OCI-LY7 (cell line): ENCODE measurements around the gene ZNF148. TPM values are rescaled to one million over a fixed set of nuclear protein-coding genes. Genes with fewer than 3 reads are reported as not detected.

Experiments
- BruUV-seq: library from RNA; stranded (reverse); fragments of 400-500 nt; replicated peaks from 2 replicates; lab custom pipeline; 2021; lab: Mats Ljungman, UMichigan
- CTCF ChIA-PET: fragments of 300-600 bp; sonication (Branson Sonifier 250); formaldehyde crosslinking; loops from one replicate; lab custom pipeline; 2022; ENCODE audit warnings: antibody characterized with exemption; ENCODE audit not compliant: unreplicated experiment; lab: Charles Lee
- POLR2A ChIA-PET: fragments of 300-600 bp; sonication (Branson Sonifier 250); formaldehyde crosslinking; loops from one replicate; lab custom pipeline; 2022; ENCODE audit warnings: antibody characterized with exemption; lab: Charles Lee
- DNase-seq: peaks from one replicate; pipeline ENCODE4 v3.0.0-alpha.2; 2015; ENCODE audit warnings: low spot score
- H2AFZ ChIP-seq: fragments of 200-600 bp; sonication (generic), shearing (Covaris generic); 2 replicates; pipeline ENCODE4 v1.6.1; 2014; ENCODE audit warnings: mild to moderate bottlenecking, antibody characterized with exemption, low read length, moderate library complexity
- H3K27ac ChIP-seq: fragments of 200-600 bp; sonication (generic); 2 replicates; pipeline ENCODE4 v1.5.1; 2014; ENCODE audit warnings: mixed run types, low read depth, mild to moderate bottlenecking, moderate library complexity, low read length, inconsistent platforms; ENCODE audit not compliant: poor library complexity, severe bottlenecking
- H3K36me3 ChIP-seq: fragments of 200-600 bp; sonication (generic); 2 replicates; pipeline ENCODE4 v1.6.1; 2014; ENCODE audit warnings: mild to moderate bottlenecking, antibody characterized with exemption, low read length, moderate library complexity, mixed read lengths; ENCODE audit not compliant: insufficient read depth
- H3K4me1 ChIP-seq: fragments of 200-600 bp; sonication (generic); 2 replicates; pipeline ENCODE4 v1.5.1; 2014; ENCODE audit warnings: mild to moderate bottlenecking, low read length; ENCODE audit not compliant: insufficient read depth, poor library complexity, severe bottlenecking
- H3K4me2 ChIP-seq: fragments of 200-600 bp; sonication (generic); 2 replicates; pipeline ENCODE4 v1.6.1; 2014; ENCODE audit warnings: mild to moderate bottlenecking, low read length
- H3K4me3 ChIP-seq: fragments of 200-600 bp; sonication (generic); 2 replicates; pipeline ENCODE4 v1.5.1; 2014; ENCODE audit warnings: mild to moderate bottlenecking, low read depth, low read length; ENCODE audit not compliant: poor library complexity, severe bottlenecking
- H3K79me2 ChIP-seq: fragments of 200-600 bp; sonication (generic); 2 replicates; pipeline ENCODE4 v1.6.1; 2016; ENCODE audit warnings: low read depth, mild to moderate bottlenecking, low read length, moderate library complexity, mixed read lengths; ENCODE audit not compliant: insufficient read depth
- H3K9me2 ChIP-seq: fragments of 200-600 bp; sonication (generic); 2 replicates; pipeline ENCODE4 v1.6.1; 2016; ENCODE audit warnings: mild to moderate bottlenecking, low read length, mixed read lengths; ENCODE audit not compliant: insufficient read depth
- H3K9me3 ChIP-seq: fragments of 200-600 bp; sonication (generic); 2 replicates; pipeline ENCODE4 v1.6.1; 2014; ENCODE audit warnings: mild to moderate bottlenecking, mixed run types, low read length, mixed read lengths
- H4K20me1 ChIP-seq: fragments of 200-600 bp; sonication (generic); 2 replicates; pipeline ENCODE4 v1.6.1; 2014; ENCODE audit warnings: mild to moderate bottlenecking, antibody characterized with exemption, low read length, moderate library complexity, mixed read lengths; ENCODE audit not compliant: insufficient read depth
- EZH2phosphoT487 ChIP-seq: fragments of 200-600 bp; sonication (generic); IDR thresholded peaks from 2 replicates; pipeline ENCODE4 v1.6.1; 2018; ENCODE audit warnings: low read depth, borderline replicate concordance, mild to moderate bottlenecking, mixed run types, antibody characterized with exemption, low read length, moderate library complexity, mixed read lengths
- intact Hi-C: fragments of 100-400 bp; cut with micrococcal nuclease; formaldehyde crosslinking; loops from one replicate; pipeline ENCODE4 v1.10.0; 2022; ENCODE audit not compliant: unreplicated experiment
- total RNA-seq, 2 experiments: library from RNA; depleted of rRNA in 1 of 2; stranded (reverse); fragments of >200 nt in 1 of 2; shearing (Covaris generic) in 1 of 2; gene quantifications; 2 replicates each; pipeline ENCODE4 v1.2.3, GENCODE V29; 2014 to 2022
- TF ChIP-seq, protein P1 (sequence below): fragments of 200-600 bp; sonication (generic); conservative IDR thresholded peaks from 2 replicates; pipeline ENCODE4 v1.5.1; 2014; ENCODE audit warnings: mild to moderate bottlenecking, antibody characterized with exemption, low read length, moderate library complexity, mixed read lengths

The ZNF148 gene
- total RNA-seq, 2 experiments from 2014 or later: 19.8 to 35.4 TPM

DNA sequence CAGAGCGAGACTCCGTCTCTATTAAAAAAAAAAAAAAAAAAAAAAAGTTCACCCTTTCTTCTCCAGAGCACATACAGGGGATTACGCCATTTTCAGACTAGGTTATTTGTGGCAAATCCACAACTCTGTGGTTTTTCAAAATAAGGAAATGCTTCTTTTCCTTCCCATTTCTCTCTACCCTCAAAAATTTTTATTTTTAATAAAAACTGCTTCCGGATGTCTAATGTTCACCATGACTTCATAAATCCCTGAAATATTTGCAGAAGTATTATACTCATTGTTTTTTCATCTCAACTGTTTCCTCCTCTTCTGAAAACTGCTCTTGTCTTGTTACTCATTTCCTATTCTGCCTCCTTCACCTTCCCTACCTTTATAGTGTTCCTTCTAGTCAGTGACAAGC is 117.6 kb downstream of the ZNF148 start:
- POLR2A ChIA-PET: interaction anchor here (0.6 to 0.7 kb wide), 2 partner anchors 16 to 200 kb away, joined by 4 to 5 read pairs; no protein-coding TSS in a partner anchor
- H3K36me3 ChIP-seq: peaks cover 16% of the 10 kb centered on the region
- TF ChIP-seq, protein P1, sequence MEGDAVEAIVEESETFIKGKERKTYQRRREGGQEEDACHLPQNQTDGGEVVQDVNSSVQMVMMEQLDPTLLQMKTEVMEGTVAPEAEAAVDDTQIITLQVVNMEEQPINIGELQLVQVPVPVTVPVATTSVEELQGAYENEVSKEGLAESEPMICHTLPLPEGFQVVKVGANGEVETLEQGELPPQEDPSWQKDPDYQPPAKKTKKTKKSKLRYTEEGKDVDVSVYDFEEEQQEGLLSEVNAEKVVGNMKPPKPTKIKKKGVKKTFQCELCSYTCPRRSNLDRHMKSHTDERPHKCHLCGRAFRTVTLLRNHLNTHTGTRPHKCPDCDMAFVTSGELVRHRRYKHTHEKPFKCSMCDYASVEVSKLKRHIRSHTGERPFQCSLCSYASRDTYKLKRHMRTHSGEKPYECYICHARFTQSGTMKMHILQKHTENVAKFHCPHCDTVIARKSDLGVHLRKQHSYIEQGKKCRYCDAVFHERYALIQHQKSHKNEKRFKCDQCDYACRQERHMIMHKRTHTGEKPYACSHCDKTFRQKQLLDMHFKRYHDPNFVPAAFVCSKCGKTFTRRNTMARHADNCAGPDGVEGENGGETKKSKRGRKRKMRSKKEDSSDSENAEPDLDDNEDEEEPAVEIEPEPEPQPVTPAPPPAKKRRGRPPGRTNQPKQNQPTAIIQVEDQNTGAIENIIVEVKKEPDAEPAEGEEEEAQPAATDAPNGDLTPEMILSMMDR: no peak
- no peak for TF ChIP-seq EZH2phosphoT487
- peaks cover 9% of the 10 kb centered on the region; the same call in 1 of the 2 replicates for H3K9me3 ChIP-seq
- H3K27ac ChIP-seq: no peak overlapping the region
- H3K4me2 ChIP-seq: no peak overlapping the region
- H4K20me1 ChIP-seq: no peaks in the 10 kb centered on the region
- no peak overlapping the region for H3K4me3 ChIP-seq
- H3K9me2 ChIP-seq: no peaks in the 10 kb centered on the region
- BruUV-seq: no TSS peak
- H3K4me1 ChIP-seq: no peaks in the 10 kb centered on the region
- H3K79me2 ChIP-seq: no peaks in the 10 kb centered on the region
- CTCF ChIA-PET: no interaction called here
- intact Hi-C loops: no loop called here
- H2AFZ ChIP-seq: no peak overlapping the region
- no peak for DNase-seq

DNA sequence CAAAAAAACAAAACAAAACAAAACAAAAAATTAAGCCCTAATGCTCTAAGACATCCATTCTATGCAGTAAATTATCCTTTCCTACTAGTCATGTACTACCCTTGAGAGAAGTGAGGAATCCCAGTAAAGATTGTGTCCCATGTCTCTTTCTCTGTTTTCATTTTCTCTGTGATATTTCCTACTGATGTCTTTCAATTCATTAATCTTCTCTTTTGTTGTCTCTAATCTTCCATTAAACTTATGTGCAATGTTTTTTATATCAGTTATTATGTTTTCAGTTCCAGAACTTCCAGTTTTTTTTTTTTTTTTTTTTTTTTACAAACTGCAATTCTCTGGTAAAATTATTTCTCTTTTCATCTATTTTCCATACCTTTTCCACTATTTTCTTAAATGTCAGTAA is 118.5 kb downstream of the ZNF148 start:
- no TSS peak for BruUV-seq
- Histone ChIP-seq H3K79me2 (no peaks in the 10 kb centered on the region), H3K4me2 (no peak overlapping the region), H3K9me2 (no peaks in the 10 kb centered on the region), H3K4me1 (no peaks in the 10 kb centered on the region), H2AFZ (no peak overlapping the region), H3K9me3 (peaks cover 9% of the 10 kb centered on the region; the same call in 1 of the 2 replicates), H3K27ac (no peak overlapping the region), H3K4me3 (no peak overlapping the region), H4K20me1 (no peaks in the 10 kb centered on the region), H3K36me3 (peaks cover 16% of the 10 kb centered on the region)
- ChIA-PET POLR2A (interaction anchor here (0.7 kb wide), 1 partner anchor 17 kb away, joined by 4 read pairs; no protein-coding TSS in a partner anchor), CTCF (no interaction called here)
- TF ChIP-seq, protein P1: no peak
- no peak for TF ChIP-seq EZH2phosphoT487
- intact Hi-C loops: no loop called here
- DNase-seq: no peak

DNA sequence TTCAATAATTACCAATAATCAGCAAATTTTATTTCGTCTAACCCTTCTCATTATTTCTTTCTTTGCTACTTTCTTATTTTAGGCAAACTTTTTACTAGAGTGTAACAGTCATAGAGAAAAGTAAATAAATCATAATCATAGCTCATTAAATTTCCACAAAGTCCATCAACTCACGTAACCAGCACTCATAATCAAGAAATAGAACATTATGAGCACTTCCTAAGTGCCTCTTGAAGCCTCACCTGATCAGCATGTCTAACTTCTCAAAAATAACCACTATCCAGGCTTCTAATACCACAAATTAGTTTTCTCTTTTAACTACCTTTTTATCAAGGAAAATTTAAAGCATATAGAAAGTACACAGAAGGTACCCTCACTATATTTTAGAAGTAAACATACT is 124.2 kb downstream of the ZNF148 start:
- TF ChIP-seq, protein P1: no peak
- no peak for TF ChIP-seq EZH2phosphoT487
- BruUV-seq: no TSS peak
- Histone ChIP-seq H3K4me2 (no peak overlapping the region), H3K9me3 (no peaks in the 10 kb centered on the region), H3K79me2 (no peaks in the 10 kb centered on the region), H3K27ac (no peak overlapping the region), H3K9me2 (no peaks in the 10 kb centered on the region), H4K20me1 (no peaks in the 10 kb centered on the region), H3K4me3 (no peak overlapping the region), H3K36me3 (peaks cover 4% of the 10 kb centered on the region; the same call in 1 of the 2 replicates), H3K4me1 (no peaks in the 10 kb centered on the region), H2AFZ (no peak overlapping the region)
- DNase-seq: no peak
- intact Hi-C loops: no loop called here
- ChIA-PET POLR2A (no interaction called here), CTCF (no interaction called here)
